ENCODE measurements around the gene TFEB.

The TFEB gene

GRCh38 chr6:41693281-41694240, 41.8 kb downstream of the TFEB start:
- in situ Hi-C loops (cut with MboI; ENCODE audit: low sequenced_read_pairs): loop anchor here (10.0 kb wide), 1 partner anchor 81 kb away; the partner anchor contains the start of gene FRS3

- in situ Hi-C loops (cut with MboI; ENCODE audit: low sequenced_read_pairs): loop anchor here (10.0 kb wide), 1 partner anchor 82 kb away; the partner anchor contains the start of gene FRS3
Observed at GRCh38 chr6:41692730-41693129, 42.7 kb downstream of the TFEB start.

DNA sequence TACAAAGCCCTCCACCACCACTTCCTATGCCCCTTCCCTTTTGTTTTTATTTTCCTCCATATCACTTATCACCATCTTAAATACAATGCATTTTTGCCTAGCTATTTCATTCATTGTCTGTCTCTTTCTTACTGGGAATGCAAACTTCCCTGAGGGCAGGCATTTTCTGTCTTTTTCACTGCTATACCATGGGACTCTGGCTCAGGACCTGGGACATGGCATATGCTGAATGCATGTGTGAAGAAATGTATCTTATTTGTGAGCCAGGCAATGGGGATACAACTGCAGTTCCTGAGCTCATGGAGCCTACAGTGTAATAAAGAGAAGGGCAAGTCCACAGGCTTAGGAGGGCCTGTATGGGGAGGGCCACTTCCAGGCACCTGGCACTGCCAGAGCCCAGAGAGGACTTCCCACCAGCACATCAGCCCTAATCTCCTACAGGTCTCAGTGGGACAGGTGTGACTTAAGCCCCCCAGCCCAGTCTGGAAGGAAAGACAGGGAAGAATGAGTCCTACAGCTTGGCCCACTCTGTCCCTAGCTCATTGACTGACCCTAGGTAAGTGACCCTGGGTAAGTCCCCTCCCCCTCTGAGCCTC, 43.2 kb downstream of the TFEB start:
- in situ Hi-C loops (cut with MboI; ENCODE audit: low sequenced_read_pairs): loop anchor here (10.0 kb wide), 1 partner anchor 83 kb away; the partner anchor contains the start of gene FRS3

DNA sequence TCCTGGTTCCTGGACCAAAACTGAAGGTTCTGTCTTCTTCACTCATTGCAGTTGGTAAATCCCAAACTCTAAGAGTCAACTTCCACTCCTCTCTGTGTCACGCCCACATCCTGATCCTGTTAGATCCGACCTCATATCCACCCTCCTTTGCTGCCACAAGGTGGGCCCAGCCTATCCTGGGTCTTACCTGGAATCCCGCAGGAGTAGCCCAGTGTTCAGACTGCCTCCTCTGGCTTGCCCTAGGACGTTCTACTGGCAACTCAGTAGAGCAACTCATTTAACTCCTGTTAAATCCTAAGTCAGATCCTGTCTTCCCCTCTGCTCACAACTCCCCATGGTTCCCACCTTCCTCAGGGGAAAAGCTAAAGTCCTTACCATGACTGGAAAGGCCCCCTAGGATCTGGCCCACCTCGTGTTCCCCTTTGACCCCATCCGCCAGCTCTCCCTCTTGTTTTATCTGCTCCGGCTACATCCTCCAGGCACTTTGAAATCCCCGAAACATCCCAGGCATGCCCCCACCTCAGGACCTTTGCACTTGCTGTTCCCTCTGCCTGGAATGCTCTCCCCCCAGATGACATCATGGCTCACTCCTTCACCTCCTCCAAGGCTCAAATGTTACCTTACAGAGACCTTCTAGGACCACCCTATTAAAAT, 43.9 kb downstream of the TFEB start:
- in situ Hi-C loops (cut with MboI; ENCODE audit: low sequenced_read_pairs): loop anchor here (10.0 kb wide), 1 partner anchor 83 kb away; the partner anchor contains the start of gene FRS3

GRCh38 chr6:41690541-41691330, 44.7 kb downstream of the TFEB start:
- in situ Hi-C loops (cut with MboI; ENCODE audit: low sequenced_read_pairs): loop anchor here (10.0 kb wide), 1 partner anchor 84 kb away; the partner anchor contains the start of gene FRS3

- in situ Hi-C loops (cut with MboI; ENCODE audit: low sequenced_read_pairs): loop anchor here (10.0 kb wide), 2 partner anchors 85 to 315 kb away; partner anchors contain the start of gene FRS3
Observed at GRCh38 chr6:41689171-41690008, 46.0 kb downstream of the TFEB start.

GRCh38 chr6:41688256-41688965, 47.0 kb downstream of the TFEB start:
- in situ Hi-C loops (cut with MboI; ENCODE audit: low sequenced_read_pairs): loop anchor here (10.0 kb wide), 1 partner anchor 314 kb away; no protein-coding TSS in a partner anchor

- in situ Hi-C loops (cut with MboI; ENCODE audit: low sequenced_read_pairs): loop anchor here (10.0 kb wide), 1 partner anchor 313 kb away; no protein-coding TSS in a partner anchor
Observed at GRCh38 chr6:41687501-41688175, 47.8 kb downstream of the TFEB start.

DNA sequence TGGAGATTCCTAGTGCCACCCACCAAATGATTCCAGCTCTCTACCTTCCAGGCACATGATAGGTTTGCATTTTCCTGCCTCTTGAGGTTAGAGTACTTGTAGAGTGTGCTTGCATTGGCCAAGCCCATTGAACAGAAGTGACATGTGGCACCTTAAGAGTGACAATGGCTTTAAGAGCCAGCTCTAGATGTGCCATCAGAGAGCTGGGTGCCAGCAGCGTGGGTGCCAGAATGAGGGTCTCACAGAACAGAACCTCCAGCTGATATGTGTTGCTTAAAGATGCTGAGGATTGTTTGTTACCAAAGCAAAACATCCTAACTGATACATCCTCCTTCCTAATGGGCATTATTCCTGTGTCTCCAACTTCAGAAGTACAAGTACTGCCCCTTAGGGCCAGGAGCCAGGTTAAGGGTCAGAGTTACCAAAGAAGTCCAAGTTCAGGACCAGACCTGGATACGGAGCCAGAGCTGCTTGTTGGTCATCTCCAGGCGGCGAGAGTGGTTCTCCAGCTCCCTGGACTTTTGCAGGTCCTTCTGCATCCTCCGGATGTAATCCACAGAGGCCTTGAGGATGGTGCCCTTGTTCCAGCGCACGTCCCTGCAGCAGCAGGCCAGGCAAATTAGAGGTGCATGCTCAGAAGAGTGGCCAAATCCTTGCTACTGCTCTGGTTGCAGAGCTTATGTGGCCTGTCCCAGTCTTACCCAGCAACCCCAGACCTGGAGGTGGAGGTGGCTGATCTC, 49.6 kb downstream of the TFEB start:
- in situ Hi-C loops (cut with MboI; ENCODE audit: low sequenced_read_pairs): loop anchor here (10.0 kb wide), 1 partner anchor 311 kb away; no protein-coding TSS in a partner anchor

GRCh38 chr6:41684311-41685180, 50.9 kb downstream of the TFEB start:
- in situ Hi-C loops (cut with MboI; ENCODE audit: low sequenced_read_pairs): loop anchor here (10.0 kb wide), 1 partner anchor 310 kb away; no protein-coding TSS in a partner anchor

- in situ Hi-C loops (cut with MboI; ENCODE audit: low sequenced_read_pairs): loop anchor here (10.0 kb wide), 1 partner anchor 309 kb away; no protein-coding TSS in a partner anchor
Observed at GRCh38 chr6:41683523-41684310, 51.7 kb downstream of the TFEB start.

- in situ Hi-C loops (cut with MboI; ENCODE audit: low sequenced_read_pairs): loop anchor here (10.0 kb wide), 1 partner anchor 308 kb away; no protein-coding TSS in a partner anchor
Observed at GRCh38 chr6:41683273-41683522, 52.2 kb downstream of the TFEB start.

DNA sequence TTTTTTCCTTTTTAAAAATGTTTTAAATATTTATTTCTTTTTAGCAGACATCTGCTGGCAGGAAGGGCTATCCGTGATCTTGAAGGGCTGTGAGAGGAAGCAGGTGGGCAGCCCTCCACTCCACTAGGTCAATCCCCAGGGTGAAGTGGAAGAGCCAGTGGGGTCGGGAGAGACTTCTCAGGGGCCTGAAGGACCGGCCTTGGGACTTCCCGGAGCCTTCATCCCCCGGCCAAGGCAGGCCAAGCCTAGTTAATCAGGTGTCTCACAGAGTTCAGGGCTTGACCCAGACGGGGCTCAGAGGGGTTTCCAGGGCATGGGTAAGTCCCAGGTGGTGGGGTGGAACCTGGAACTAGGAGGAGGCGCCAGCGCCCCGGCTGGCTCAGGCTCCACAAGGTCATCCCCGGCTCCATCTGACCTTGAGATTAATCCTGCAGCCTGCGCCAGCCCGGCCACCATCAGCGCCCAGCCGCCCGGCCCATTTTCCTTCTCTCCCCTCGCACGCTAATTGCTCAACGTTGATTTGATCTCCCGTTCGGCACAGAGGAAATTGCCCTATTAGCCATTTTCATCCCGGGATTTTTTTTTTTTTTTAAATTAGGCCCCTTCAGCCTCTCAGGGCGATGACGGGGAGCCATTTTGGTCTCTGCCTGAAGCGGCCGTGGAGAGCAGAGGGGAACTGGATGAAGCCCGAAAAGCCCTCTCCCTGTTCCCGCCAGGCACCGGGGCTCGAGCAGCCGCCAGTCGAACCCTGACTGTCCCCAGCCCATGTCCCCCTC, 52.7 kb downstream of the TFEB start:
- in situ Hi-C loops (cut with MboI; ENCODE audit: low sequenced_read_pairs): loop anchor here (10.0 kb wide), 1 partner anchor 308 kb away; no protein-coding TSS in a partner anchor

GRCh38 chr6:41682056-41682477, 53.3 kb downstream of the TFEB start:
- in situ Hi-C loops (cut with MboI; ENCODE audit: low sequenced_read_pairs): loop anchor here (10.0 kb wide), 1 partner anchor 307 kb away; no protein-coding TSS in a partner anchor
